K562 (cell line): Measurements from ENCODE around the gene BGLAP. TPM values are rescaled to one million over a fixed set of nuclear protein-coding genes. Genes with fewer than 3 reads are reported as not detected.

Experiments used
- ATAC-seq: fragments of 200-7000 bp; cut with Tn5 transposase; 3 replicates; pipeline ENCODE4 v1.9.1; 2020; ENCODE audit warnings: moderate library complexity
- BruUV-seq: library from RNA; stranded (reverse); fragments of 400-500 nt; replicated peaks from 2 replicates; lab custom pipeline; 2021; lab: Mats Ljungman, UMichigan
- CTCF ChIA-PET: fragments of 300-600 bp; formaldehyde crosslinking; extraction: SDS; loops from one replicate; lab custom pipeline; 2021; ENCODE audit warnings: low intra/inter-chr PET ratio; lab: Yijun Ruan, JAX
- POLR2A ChIA-PET: fragments of 300-600, 350-650 bp; sonication (Branson Sonifier 250); formaldehyde crosslinking; extraction: SDS; loops from one replicate; lab custom pipeline; 2021; ENCODE audit warnings: antibody characterized with exemption, inconsistent platforms; lab: Yijun Ruan, JAX
- DNase-seq, 4 experiments: peaks; one replicate each; pipeline versions ENCODE4 v3.0.0 to v3.0.0-alpha.2; 2011 to 2018; ENCODE audit warnings: low spot score in 3 of 4, mixed read lengths in 3 of 4; ENCODE audit errors: extremely low read depth in 1 of 4
- FAIRE-seq: peaks from 2 replicates; lab custom pipeline; 2011; peaks lifted over from hg19 to GRCh38; lab: Jason Lieb, UNC
- H2AFZ ChIP-seq: 2 replicates; pipeline ENCODE4 v1.6.0; 2011; ENCODE audit warnings: low read depth, low read length, control low read depth, inconsistent platforms
- H3K27ac ChIP-seq: fragments of 200-600 bp; 3 replicates; pipeline ENCODE4 v1.8.0; 2011; ENCODE audit warnings: low read depth, mild to moderate bottlenecking, control low read depth, inconsistent platforms, low read length, moderate library complexity, mixed read lengths; ENCODE audit errors: extremely low read depth
- H3K27me3 ChIP-seq, 2 experiments: fragments of 300-600 bp in 1 of 2; 2 replicates in 1 of 2; 3 replicates in 1 of 2; pipeline versions ENCODE4 v1.6.0 to v1.8.0; 2011; ENCODE audit warnings: inconsistent platforms in 2 of 2, low read length in 2 of 2, mild to moderate bottlenecking in 1 of 2, mixed read lengths in 1 of 2, moderate library complexity in 1 of 2; ENCODE audit not compliant: control insufficient read depth in 2 of 2, insufficient read depth in 2 of 2
- H3K36me3 ChIP-seq: fragments of 300-600 bp; 3 replicates; pipeline ENCODE4 v1.8.0; 2011; ENCODE audit warnings: mild to moderate bottlenecking, low read length, inconsistent platforms; ENCODE audit not compliant: control insufficient read depth, insufficient read depth
- H3K4me1 ChIP-seq, 2 experiments: fragments of 200-600 bp in 1 of 2; replicated peaks in 1 of 2; 2 replicates in 1 of 2; 3 replicates in 1 of 2; pipeline versions ENCODE4 v1.5.1 to v1.8.0; 2011; ENCODE audit warnings: inconsistent platforms in 2 of 2, low read length in 2 of 2, mild to moderate bottlenecking in 1 of 2, mixed read lengths in 1 of 2, moderate library complexity in 1 of 2; ENCODE audit not compliant: control insufficient read depth in 2 of 2, insufficient read depth in 2 of 2
- H3K4me2 ChIP-seq: 2 replicates; pipeline ENCODE4 v1.6.1; 2011; ENCODE audit warnings: low read length, control low read depth, inconsistent platforms, mixed read lengths; ENCODE audit not compliant: insufficient read depth
- H3K4me3 ChIP-seq: fragments of 200-600 bp; sonication (generic), shearing (Covaris generic); 2 replicates; pipeline ENCODE4 v1.5.1; 2016; ENCODE audit warnings: control low read depth, inconsistent platforms
- H3K79me2 ChIP-seq: fragments of 200-600 bp; 3 replicates; pipeline ENCODE4 v1.8.0; 2011; ENCODE audit warnings: low read length, inconsistent platforms; ENCODE audit not compliant: control insufficient read depth, insufficient read depth
- H3K9ac ChIP-seq, 2 experiments: 2 replicates each; pipeline versions ENCODE4 v1.6.0 to v1.6.1; 2011; ENCODE audit warnings: low read depth in 2 of 2, low read length in 2 of 2, control low read depth in 1 of 2, inconsistent platforms in 1 of 2, mild to moderate bottlenecking in 1 of 2, mixed read lengths in 1 of 2; ENCODE audit not compliant: insufficient read depth in 1 of 2
- H3K9me1 ChIP-seq: one replicate; pipeline ENCODE4 v1.6.0; 2011; ENCODE audit warnings: inconsistent platforms, mild to moderate bottlenecking, low read length, moderate library complexity; ENCODE audit not compliant: control insufficient read depth, insufficient read depth
- H3K9me3 ChIP-seq: replicated peaks from 2 replicates; pipeline ENCODE4 v1.5.1; 2011; ENCODE audit warnings: low read depth, low read length, inconsistent platforms; ENCODE audit not compliant: control insufficient read depth, insufficient read depth
- H4K20me1 ChIP-seq: replicated peaks from 2 replicates; pipeline ENCODE4 v1.6.1; 2011; ENCODE audit warnings: low read length, inconsistent platforms, mixed read lengths; ENCODE audit not compliant: control insufficient read depth, insufficient read depth
- MAZ ChIP-seq, 2 experiments: fragments of 450-650 bp in 1 of 2; sonication (generic) in 1 of 2; formaldehyde crosslinking; IDR thresholded peaks in 1 of 2; conservative IDR thresholded peaks in 1 of 2; 2 replicates each; pipeline versions ENCODE4 v1.4.0 to v1.5.0; 2020; ENCODE audit warnings: mild to moderate bottlenecking in 1 of 2, missing genetic modification reagents in 1 of 2
- ZNF133 ChIP-seq: fragments of 250-450 bp; sonication (Bioruptor Pico); IDR thresholded peaks from 2 replicates; pipeline ENCODE4 v1.4.0; 2020; ENCODE audit warnings: mild to moderate bottlenecking
- ZNF316 ChIP-seq: fragments of 450-650 bp; IDR thresholded peaks from 2 replicates; pipeline ENCODE4 v1.6.1; 2016
- WGBS: fragments of 100-300 bp; shearing (Covaris generic); methylation state at CpG from one replicate; pipeline ENCODE4 v1.1.6; 2016; ENCODE audit warnings: low coverage, mixed read lengths; ENCODE audit not compliant: insufficient coverage; ENCODE audit errors: missing lambda C conversion rate; 5-methylcytosine and 5-hydroxymethylcytosine counted together
- in situ Hi-C: fragments of 300-500 bp; cut with MboI; formaldehyde crosslinking; loops from 4 replicates; pipeline ENCODE4 v1.15.0; 2018; ENCODE audit warnings: inconsistent platforms, mixed read lengths
- intact Hi-C: fragments of 100-400 bp; cut with micrococcal nuclease; formaldehyde crosslinking; loops from 2 replicates; pipeline ENCODE4 v1.14.2; 2022
- polyA plus RNA-seq, 8 experiments: library from polyadenylated mRNA; depleted of rRNA in 4 of 8; stranded (reverse) in 5 of 8; unstranded in 3 of 8; fragments of >200 nt; fragmentation: Nextera tagmentation in 2 of 8; fragmentation: Illumina TruSeq in 1 of 8; extraction: Ambion mirVana in 2 of 8; extraction: Trizol in 1 of 8; gene quantifications; 2 replicates each; pipeline versions ENCODE4 v1.2.1 to v1.2.3, GENCODE V29; 2011 to 2014; ENCODE audit warnings: inconsistent platforms in 1 of 8, missing spikeins in 1 of 8
- total RNA-seq, 7 experiments: library from RNA; depleted of rRNA in 6 of 7; stranded (reverse); fragments of >200 nt in 6 of 7; fragmentation: Illumina TruSeq in 2 of 7; extraction: Trizol in 2 of 7; gene quantifications; 2 replicates each; pipeline versions ENCODE4 v1.2.1 to v1.2.3, GENCODE V29; 2011 to 2021; ENCODE audit warnings: low replicate concordance in 1 of 7
- TF ChIP-seq, protein P1 (sequence below), 2 experiments: fragments of 450-650 bp in 1 of 2; sonication (generic) in 1 of 2; formaldehyde crosslinking in 1 of 2; IDR thresholded peaks in 1 of 2; conservative IDR thresholded peaks in 1 of 2; 2 replicates each; pipeline versions ENCODE4 v1.6.1 to v1.8.1; 2016 to 2023; ENCODE audit warnings: mild to moderate bottlenecking in 2 of 2, moderate library complexity in 2 of 2, inconsistent platforms in 1 of 2, missing genetic modification reagents in 1 of 2
- TF ChIP-seq, protein P2 (sequence below): fragments of 150-350 bp; IDR thresholded peaks from 2 replicates; pipeline ENCODE4 v1.6.1; 2014; ENCODE audit warnings: low read depth, mild to moderate bottlenecking, low read length, borderline replicate concordance

BGLAP gene
- total and polyA plus RNA-seq, 9 of the 15 experiments (the other 6 are each of a cell fraction or from before 2014, with no cell fraction given), result 0.15 to 1.4 (median 0.28) TPM; not detected in 3

DNA sequence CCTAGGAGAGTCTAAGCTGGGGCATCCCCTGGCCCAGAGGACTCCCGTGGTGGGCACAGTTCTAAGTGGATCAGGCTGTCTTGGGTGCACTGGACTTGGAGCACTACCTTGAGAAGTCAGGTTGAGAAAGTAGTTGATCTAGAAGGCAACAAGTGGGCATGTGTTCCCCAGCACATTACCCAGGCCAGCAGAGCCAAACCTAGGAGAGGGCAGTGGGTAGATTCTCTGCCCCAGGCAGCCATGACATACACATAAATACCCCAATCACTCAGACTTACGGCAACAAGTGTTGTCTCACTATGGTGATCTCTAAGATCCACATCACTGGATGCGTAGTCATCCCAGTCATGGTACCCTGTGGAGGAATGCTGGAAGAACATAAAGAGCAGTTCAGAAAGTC is 30.7 kb upstream of the BGLAP start:
- TF ChIP-seq, protein P1, sequence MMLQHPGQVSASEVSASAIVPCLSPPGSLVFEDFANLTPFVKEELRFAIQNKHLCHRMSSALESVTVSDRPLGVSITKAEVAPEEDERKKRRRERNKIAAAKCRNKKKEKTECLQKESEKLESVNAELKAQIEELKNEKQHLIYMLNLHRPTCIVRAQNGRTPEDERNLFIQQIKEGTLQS (IDR thresholded peaks at IDR 0.05), result no peak
- TF ChIP-seq, protein P1 (CRISPR knock-in tag; conservative IDR thresholded peaks at IDR 0.05), result no peak
- TF ChIP-seq, protein P2, sequence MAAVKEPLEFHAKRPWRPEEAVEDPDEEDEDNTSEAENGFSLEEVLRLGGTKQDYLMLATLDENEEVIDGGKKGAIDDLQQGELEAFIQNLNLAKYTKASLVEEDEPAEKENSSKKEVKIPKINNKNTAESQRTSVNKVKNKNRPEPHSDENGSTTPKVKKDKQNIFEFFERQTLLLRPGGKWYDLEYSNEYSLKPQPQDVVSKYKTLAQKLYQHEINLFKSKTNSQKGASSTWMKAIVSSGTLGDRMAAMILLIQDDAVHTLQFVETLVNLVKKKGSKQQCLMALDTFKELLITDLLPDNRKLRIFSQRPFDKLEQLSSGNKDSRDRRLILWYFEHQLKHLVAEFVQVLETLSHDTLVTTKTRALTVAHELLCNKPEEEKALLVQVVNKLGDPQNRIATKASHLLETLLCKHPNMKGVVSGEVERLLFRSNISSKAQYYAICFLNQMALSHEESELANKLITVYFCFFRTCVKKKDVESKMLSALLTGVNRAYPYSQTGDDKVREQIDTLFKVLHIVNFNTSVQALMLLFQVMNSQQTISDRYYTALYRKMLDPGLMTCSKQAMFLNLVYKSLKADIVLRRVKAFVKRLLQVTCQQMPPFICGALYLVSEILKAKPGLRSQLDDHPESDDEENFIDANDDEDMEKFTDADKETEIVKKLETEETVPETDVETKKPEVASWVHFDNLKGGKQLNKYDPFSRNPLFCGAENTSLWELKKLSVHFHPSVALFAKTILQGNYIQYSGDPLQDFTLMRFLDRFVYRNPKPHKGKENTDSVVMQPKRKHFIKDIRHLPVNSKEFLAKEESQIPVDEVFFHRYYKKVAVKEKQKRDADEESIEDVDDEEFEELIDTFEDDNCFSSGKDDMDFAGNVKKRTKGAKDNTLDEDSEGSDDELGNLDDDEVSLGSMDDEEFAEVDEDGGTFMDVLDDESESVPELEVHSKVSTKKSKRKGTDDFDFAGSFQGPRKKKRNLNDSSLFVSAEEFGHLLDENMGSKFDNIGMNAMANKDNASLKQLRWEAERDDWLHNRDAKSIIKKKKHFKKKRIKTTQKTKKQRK, result no peak
- no peak for TF ChIP-seq MAZ (CRISPR knock-in tag; conservative IDR thresholded peaks at IDR 0.05 in 1 of 2, IDR thresholded peaks at IDR 0.05 in 1 of 2)
- TF ChIP-seq ZNF316, result no peak
- TF ChIP-seq ZNF133 (CRISPR knock-in tag), result no peak
- Histone ChIP-seq H3K9ac (no peak overlapping the region; a peak in 1 of 4 replicates), H3K4me3 (no peak overlapping the region), H3K79me2 (peaks cover 26% of the 10 kb centered on the region), H3K27me3 (no peaks in the 10 kb centered on the region), H3K9me3 (no peaks in the 10 kb centered on the region), H3K36me3 (peaks cover 63% of the 10 kb centered on the region), H3K4me2 (no peak overlapping the region), H2AFZ (no peak overlapping the region), H3K9me1 (no peaks in the 10 kb centered on the region), H4K20me1 (no peaks in the 10 kb centered on the region), H3K27ac (no peak overlapping the region), H3K4me1 (peaks cover 11 to 13% of the 10 kb centered on the region in 2 experiments; a peak in 4 of 5 replicates)
- DNase-seq, result no peak
- POLR2A ChIA-PET, result interaction anchor here (1.0 to 3.2 kb wide), 3 partner anchors 11 to 18 kb away, joined by 4 to 21 read pairs (median 9); partner anchors contain the start of gene SLC25A44
- no peak for FAIRE-seq
- CTCF ChIA-PET, result no interaction called here
- in situ Hi-C loops (no loop called here), intact Hi-C loops (loop anchor here (5.0 kb wide), 1 partner anchor 64 kb away; no protein-coding TSS in a partner anchor)
- ATAC-seq, result no peak
- 80% methylated on average over 3 of the region's 3 CpGs for WGBS
- BruUV-seq, result no TSS peak
